Neural cell (in vitro differentiated cells): ENCODE data around the gene TMC2. TPM values are rescaled to one million over a fixed set of nuclear protein-coding genes. Genes with fewer than 3 reads are reported as not detected.

Source experiments
- H2AFZ ChIP-seq: fragments of 200-600, 300-800 bp; sonication (generic), shearing (Covaris generic); 2 replicates; pipeline ENCODE4 v1.6.0; 2014; ENCODE audit warnings: low read depth, mild to moderate bottlenecking, antibody characterized with exemption, low read length, moderate library complexity
- H3F3A ChIP-seq: fragments of 200-600 bp; shearing (Covaris generic); 2 replicates; pipeline ENCODE4 v1.6.1; 2016; ENCODE audit warnings: mild to moderate bottlenecking, moderate library complexity, mixed read lengths, antibody characterized with exemption, low read length; ENCODE audit not compliant: insufficient read depth, poor library complexity, severe bottlenecking
- H3K27ac ChIP-seq: fragments of 200-600, 300-800 bp; sonication (generic), shearing (Covaris generic); 2 replicates; pipeline ENCODE4 v1.5.1; 2014; ENCODE audit warnings: mild to moderate bottlenecking, low read length, moderate library complexity
- H3K27me3 ChIP-seq: fragments of 300-800, 200-600 bp; sonication (generic), shearing (Covaris generic); 2 replicates; pipeline ENCODE4 v1.6.0; 2014; ENCODE audit warnings: mild to moderate bottlenecking, low read depth, low read length, moderate library complexity; ENCODE audit not compliant: insufficient read depth
- H3K36me3 ChIP-seq: fragments of 300-800, 200-600 bp; sonication (generic), shearing (Covaris generic); 2 replicates; pipeline ENCODE4 v1.5.1; 2014; ENCODE audit warnings: mild to moderate bottlenecking, antibody characterized with exemption, low read length, moderate library complexity; ENCODE audit not compliant: insufficient read depth
- H3K4me2 ChIP-seq: fragments of 300-800, 200-600 bp; sonication (generic), shearing (Covaris generic); 2 replicates; pipeline ENCODE4 v1.6.0; 2014; ENCODE audit warnings: mild to moderate bottlenecking, low read length
- H3K4me3 ChIP-seq: fragments of 300-800, 200-600 bp; sonication (generic), shearing (Covaris generic); 2 replicates; pipeline ENCODE4 v1.5.1; 2014; ENCODE audit warnings: mild to moderate bottlenecking, low read length, moderate library complexity
- H3K79me2 ChIP-seq: fragments of 200-600 bp; shearing (Covaris generic); replicated peaks from 2 replicates; pipeline ENCODE4 v1.6.0; 2014; ENCODE audit warnings: mild to moderate bottlenecking, low read length, moderate library complexity; ENCODE audit not compliant: insufficient read depth
- H3K9ac ChIP-seq: fragments of 300-800, 200-600 bp; sonication (generic), shearing (Covaris generic); 2 replicates; pipeline ENCODE4 v1.6.1; 2016; ENCODE audit warnings: mild to moderate bottlenecking, low read length, mixed read lengths
- H3K9me2 ChIP-seq: fragments of 200-600 bp; shearing (Covaris generic); 2 replicates; pipeline ENCODE4 v1.6.1; 2016; ENCODE audit warnings: mild to moderate bottlenecking, low read length, mixed read lengths; ENCODE audit not compliant: insufficient read depth
- H3K9me3 ChIP-seq: fragments of 200-600, 300-800 bp; sonication (generic), shearing (Covaris generic); 2 replicates; pipeline ENCODE4 v1.6.1; 2016; ENCODE audit warnings: mild to moderate bottlenecking, mixed run types, low read length, moderate library complexity, mixed read lengths
- H4K20me1 ChIP-seq: fragments of 200-600 bp; shearing (Covaris generic); 2 replicates; pipeline ENCODE4 v1.6.1; 2016; ENCODE audit warnings: mild to moderate bottlenecking, mixed run types; ENCODE audit not compliant: insufficient read depth
- EP300 ChIP-seq: fragments of 450-650 bp; conservative IDR thresholded peaks from 2 replicates; pipeline ENCODE4 v1.6.1; 2014; ENCODE audit warnings: antibody characterized with exemption, mild to moderate bottlenecking, moderate library complexity; ENCODE audit not compliant: poor library complexity, severe bottlenecking
- EZH2 ChIP-seq: fragments of 200-600, 300-800 bp; shearing (Covaris generic), sonication (generic); IDR thresholded peaks from 2 replicates; pipeline ENCODE4 v1.6.1; 2014; ENCODE audit warnings: antibody characterized with exemption, low read length, borderline replicate concordance, mild to moderate bottlenecking; ENCODE audit not compliant: insufficient read depth, poor library complexity, severe bottlenecking
- MXI1 ChIP-seq: fragments of 450-650 bp; conservative IDR thresholded peaks from 2 replicates; pipeline ENCODE4 v1.6.1; 2014; ENCODE audit warnings: antibody characterized with exemption, mild to moderate bottlenecking; ENCODE audit not compliant: poor library complexity, severe bottlenecking
- POLR2AphosphoS5 ChIP-seq: IDR thresholded peaks from 2 replicates; pipeline ENCODE4 v1.6.1; 2012
- RAD21 ChIP-seq: fragments of 450-650 bp; conservative IDR thresholded peaks from 2 replicates; pipeline ENCODE4 v1.6.1; 2014; ENCODE audit warnings: antibody characterized with exemption, mild to moderate bottlenecking, moderate library complexity
- SMC3 ChIP-seq: fragments of 450-650 bp; conservative IDR thresholded peaks from 2 replicates; pipeline ENCODE4 v1.6.1; 2014; ENCODE audit warnings: antibody characterized with exemption, mild to moderate bottlenecking, moderate library complexity; ENCODE audit not compliant: poor library complexity
- TAF1 ChIP-seq: IDR thresholded peaks from 2 replicates; pipeline ENCODE4 v1.6.1; 2012; ENCODE audit warnings: low read depth
- polyA plus RNA-seq: library from polyadenylated mRNA; depleted of rRNA; stranded (reverse); fragments of >200 nt; gene quantifications from 2 replicates; pipeline ENCODE4 v1.2.3, GENCODE V29; 2014
- TF ChIP-seq, protein P1 (sequence below): IDR thresholded peaks from 2 replicates; pipeline ENCODE4 v1.6.1; 2012; ENCODE audit warnings: borderline replicate concordance
- TF ChIP-seq, protein P2 (sequence below): fragments of 450-650 bp; IDR thresholded peaks from 2 replicates; pipeline ENCODE4 v1.5.1; 2014; ENCODE audit warnings: antibody characterized with exemption, mild to moderate bottlenecking, moderate library complexity; ENCODE audit not compliant: poor library complexity, severe bottlenecking

Gene TMC2
- polyA plus RNA-seq, 1 donor from 2014 or later = 0.11 TPM

DNA sequence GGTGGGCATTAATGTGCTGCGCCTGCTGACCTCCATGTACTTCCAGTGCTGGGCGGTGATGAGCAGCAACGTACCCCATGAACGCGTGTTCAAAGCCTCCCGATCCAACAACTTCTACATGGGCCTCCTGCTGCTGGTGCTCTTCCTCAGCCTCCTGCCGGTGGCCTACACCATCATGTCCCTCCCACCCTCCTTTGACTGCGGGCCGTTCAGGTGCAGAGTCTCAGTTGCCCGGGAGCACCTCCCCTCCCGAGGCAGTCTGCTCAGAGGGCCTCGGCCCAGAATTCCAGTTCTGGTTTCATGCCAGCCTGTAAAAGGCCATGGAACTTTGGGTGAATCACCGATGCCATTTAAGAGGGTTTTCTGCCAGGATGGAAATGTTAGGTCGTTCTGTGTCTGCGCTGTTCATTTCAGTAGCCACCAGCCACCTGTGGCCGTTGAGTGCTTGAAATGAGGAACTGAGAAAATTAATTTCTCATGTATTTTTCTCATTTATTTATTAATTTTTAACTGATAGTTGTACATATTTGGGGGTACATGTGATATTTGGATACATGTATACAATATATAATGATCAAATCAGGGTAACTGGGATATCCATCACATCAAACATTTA lies 80.8 kb downstream of the TMC2 start:
- Histone ChIP-seq H3K27ac (no peak overlapping the region), H2AFZ (no peak overlapping the region), H3K27me3 (no peaks in the 10 kb centered on the region), H3K9me3 (peaks cover 3% of the 10 kb centered on the region), H3K4me3 (no peak overlapping the region), H3K4me2 (no peak overlapping the region), H3K79me2 (no peaks in the 10 kb centered on the region), H4K20me1 (no peaks in the 10 kb centered on the region), H3K9ac (no peak overlapping the region), H3F3A (no peaks in the 10 kb centered on the region), H3K36me3 (no peaks in the 10 kb centered on the region), H3K9me2 (no peaks in the 10 kb centered on the region)
- TF ChIP-seq EZH2 = no peak
- TF ChIP-seq RAD21 = no peak
- TF ChIP-seq SMC3 = no peak
- no peak for TF ChIP-seq MXI1
- no peak for TF ChIP-seq POLR2AphosphoS5

DNA sequence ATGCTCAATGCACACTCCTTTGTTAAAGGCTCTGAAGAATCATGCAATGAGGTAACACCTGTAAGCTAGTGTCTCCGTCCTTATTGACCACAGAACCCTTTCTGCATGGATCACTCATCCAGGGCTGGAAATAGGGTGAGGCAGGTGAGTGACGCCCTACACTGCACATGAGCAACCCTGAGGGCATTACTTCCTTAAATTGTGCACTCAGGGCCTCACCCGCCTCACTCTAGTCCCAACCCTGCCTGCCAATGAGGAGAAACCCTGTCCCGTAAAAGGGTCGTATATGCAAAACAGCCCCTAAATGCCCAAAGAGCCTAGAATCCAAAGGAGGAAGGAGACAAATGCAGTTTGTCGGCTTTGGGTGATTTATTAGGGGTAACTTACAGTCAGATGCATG lies 82.4 kb downstream of the TMC2 start:
- no peak overlapping the region for H3K9ac ChIP-seq
- H3K9me3 ChIP-seq = peaks cover 3% of the 10 kb centered on the region
- H3K27ac ChIP-seq = no peak overlapping the region
- H2AFZ ChIP-seq = no peak overlapping the region
- no peaks in the 10 kb centered on the region for H3K9me2 ChIP-seq
- H4K20me1 ChIP-seq = no peaks in the 10 kb centered on the region
- no peak for TF ChIP-seq SMC3
- TF ChIP-seq TAF1 = no peak
- no peak for TF ChIP-seq RAD21
- TF ChIP-seq POLR2AphosphoS5 = no peak
- no peak for TF ChIP-seq EP300
- TF ChIP-seq, protein P1, sequence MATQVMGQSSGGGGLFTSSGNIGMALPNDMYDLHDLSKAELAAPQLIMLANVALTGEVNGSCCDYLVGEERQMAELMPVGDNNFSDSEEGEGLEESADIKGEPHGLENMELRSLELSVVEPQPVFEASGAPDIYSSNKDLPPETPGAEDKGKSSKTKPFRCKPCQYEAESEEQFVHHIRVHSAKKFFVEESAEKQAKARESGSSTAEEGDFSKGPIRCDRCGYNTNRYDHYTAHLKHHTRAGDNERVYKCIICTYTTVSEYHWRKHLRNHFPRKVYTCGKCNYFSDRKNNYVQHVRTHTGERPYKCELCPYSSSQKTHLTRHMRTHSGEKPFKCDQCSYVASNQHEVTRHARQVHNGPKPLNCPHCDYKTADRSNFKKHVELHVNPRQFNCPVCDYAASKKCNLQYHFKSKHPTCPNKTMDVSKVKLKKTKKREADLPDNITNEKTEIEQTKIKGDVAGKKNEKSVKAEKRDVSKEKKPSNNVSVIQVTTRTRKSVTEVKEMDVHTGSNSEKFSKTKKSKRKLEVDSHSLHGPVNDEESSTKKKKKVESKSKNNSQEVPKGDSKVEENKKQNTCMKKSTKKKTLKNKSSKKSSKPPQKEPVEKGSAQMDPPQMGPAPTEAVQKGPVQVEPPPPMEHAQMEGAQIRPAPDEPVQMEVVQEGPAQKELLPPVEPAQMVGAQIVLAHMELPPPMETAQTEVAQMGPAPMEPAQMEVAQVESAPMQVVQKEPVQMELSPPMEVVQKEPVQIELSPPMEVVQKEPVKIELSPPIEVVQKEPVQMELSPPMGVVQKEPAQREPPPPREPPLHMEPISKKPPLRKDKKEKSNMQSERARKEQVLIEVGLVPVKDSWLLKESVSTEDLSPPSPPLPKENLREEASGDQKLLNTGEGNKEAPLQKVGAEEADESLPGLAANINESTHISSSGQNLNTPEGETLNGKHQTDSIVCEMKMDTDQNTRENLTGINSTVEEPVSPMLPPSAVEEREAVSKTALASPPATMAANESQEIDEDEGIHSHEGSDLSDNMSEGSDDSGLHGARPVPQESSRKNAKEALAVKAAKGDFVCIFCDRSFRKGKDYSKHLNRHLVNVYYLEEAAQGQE = no peak
- TF ChIP-seq MXI1 = no peak
- TF ChIP-seq, protein P2, sequence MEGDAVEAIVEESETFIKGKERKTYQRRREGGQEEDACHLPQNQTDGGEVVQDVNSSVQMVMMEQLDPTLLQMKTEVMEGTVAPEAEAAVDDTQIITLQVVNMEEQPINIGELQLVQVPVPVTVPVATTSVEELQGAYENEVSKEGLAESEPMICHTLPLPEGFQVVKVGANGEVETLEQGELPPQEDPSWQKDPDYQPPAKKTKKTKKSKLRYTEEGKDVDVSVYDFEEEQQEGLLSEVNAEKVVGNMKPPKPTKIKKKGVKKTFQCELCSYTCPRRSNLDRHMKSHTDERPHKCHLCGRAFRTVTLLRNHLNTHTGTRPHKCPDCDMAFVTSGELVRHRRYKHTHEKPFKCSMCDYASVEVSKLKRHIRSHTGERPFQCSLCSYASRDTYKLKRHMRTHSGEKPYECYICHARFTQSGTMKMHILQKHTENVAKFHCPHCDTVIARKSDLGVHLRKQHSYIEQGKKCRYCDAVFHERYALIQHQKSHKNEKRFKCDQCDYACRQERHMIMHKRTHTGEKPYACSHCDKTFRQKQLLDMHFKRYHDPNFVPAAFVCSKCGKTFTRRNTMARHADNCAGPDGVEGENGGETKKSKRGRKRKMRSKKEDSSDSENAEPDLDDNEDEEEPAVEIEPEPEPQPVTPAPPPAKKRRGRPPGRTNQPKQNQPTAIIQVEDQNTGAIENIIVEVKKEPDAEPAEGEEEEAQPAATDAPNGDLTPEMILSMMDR = no peak
- TF ChIP-seq EZH2 = no peak
- no peak overlapping the region for H3K4me2 ChIP-seq
- H3K36me3 ChIP-seq = no peaks in the 10 kb centered on the region
- no peaks in the 10 kb centered on the region for H3K27me3 ChIP-seq
- no peaks in the 10 kb centered on the region for H3F3A ChIP-seq
- no peak overlapping the region for H3K4me3 ChIP-seq
- H3K79me2 ChIP-seq = no peaks in the 10 kb centered on the region

DNA sequence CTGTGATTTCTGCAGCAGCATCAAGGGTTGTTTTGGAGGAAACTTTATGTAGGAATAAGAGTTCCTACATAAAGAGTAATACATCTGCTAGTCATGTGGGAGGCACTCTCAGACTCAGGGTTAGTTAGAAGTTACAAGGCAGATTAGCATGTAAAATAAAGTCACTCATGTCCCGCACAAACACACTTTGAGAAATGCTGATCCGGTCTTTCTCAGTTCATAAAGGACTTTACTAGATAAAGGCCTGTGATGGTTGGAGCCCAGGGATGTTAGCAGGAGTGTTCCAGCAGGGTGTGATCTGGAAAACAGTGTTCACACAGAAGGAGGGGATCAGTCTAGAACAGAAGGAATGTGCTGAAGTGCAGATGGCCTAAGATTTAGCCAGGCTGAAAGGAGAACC lies 83.0 kb downstream of the TMC2 start:
- Histone ChIP-seq H3K9me3 (peaks cover 3% of the 10 kb centered on the region), H3K27me3 (no peaks in the 10 kb centered on the region), H3K79me2 (no peaks in the 10 kb centered on the region), H3K36me3 (no peaks in the 10 kb centered on the region), H2AFZ (no peak overlapping the region), H3K27ac (no peak overlapping the region), H3K4me2 (no peak overlapping the region), H3K9me2 (no peaks in the 10 kb centered on the region), H4K20me1 (no peaks in the 10 kb centered on the region), H3K9ac (no peak overlapping the region), H3F3A (no peaks in the 10 kb centered on the region), H3K4me3 (no peak overlapping the region)
- TF ChIP-seq MXI1 (no peak), EP300 (no peak), SMC3 (no peak), EZH2 (no peak), TAF1 (no peak), RAD21 (no peak), POLR2AphosphoS5 (no peak)
- TF ChIP-seq, protein P1 = no peak
- TF ChIP-seq, protein P2 = no peak
